ENCODE results near the gene HAUS3.

HAUS3 gene

DNA sequence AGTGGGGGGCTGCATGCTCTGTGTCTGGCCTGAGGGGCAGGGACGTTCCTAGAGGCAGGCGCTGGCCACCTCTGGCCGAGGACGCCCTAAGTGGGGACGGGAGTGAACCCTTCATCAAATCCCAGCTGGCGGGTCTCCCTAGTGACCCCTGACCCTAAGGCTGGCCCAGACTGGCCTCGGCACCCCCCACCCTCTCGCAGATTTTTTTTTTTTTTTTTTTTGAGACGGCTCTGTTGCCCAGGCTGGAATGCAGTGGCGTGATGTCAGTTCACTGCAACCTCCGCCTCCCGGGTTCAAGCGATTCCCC is 21.0 kb upstream of the HAUS3 start:
- TF ChIP-seq, protein P1, sequence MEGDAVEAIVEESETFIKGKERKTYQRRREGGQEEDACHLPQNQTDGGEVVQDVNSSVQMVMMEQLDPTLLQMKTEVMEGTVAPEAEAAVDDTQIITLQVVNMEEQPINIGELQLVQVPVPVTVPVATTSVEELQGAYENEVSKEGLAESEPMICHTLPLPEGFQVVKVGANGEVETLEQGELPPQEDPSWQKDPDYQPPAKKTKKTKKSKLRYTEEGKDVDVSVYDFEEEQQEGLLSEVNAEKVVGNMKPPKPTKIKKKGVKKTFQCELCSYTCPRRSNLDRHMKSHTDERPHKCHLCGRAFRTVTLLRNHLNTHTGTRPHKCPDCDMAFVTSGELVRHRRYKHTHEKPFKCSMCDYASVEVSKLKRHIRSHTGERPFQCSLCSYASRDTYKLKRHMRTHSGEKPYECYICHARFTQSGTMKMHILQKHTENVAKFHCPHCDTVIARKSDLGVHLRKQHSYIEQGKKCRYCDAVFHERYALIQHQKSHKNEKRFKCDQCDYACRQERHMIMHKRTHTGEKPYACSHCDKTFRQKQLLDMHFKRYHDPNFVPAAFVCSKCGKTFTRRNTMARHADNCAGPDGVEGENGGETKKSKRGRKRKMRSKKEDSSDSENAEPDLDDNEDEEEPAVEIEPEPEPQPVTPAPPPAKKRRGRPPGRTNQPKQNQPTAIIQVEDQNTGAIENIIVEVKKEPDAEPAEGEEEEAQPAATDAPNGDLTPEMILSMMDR (IDR thresholded peaks at IDR 0.05): no peak
- Histone ChIP-seq H3K27ac (peak overlapping the region; percentile 92 to 94), H3K4me1 (peaks cover 3 to 72% (median 51%) of the 10 kb centered on the region in 4 donors), H3K36me3 (peaks cover 0 to 4% (median 4%) of the 10 kb centered on the region in 3 donors), H3K27me3 (peaks cover 0 to 3% of the 10 kb centered on the region in 2 donors), H3K4me3 (peak overlapping the region; percentile 57 to 74), H3K9me3 (no peaks in the 10 kb centered on the region)
- intact Hi-C loops (cut with DNase I; ENCODE audit: low total_unique reads): loop anchor here (10.0 kb wide), 1 partner anchor 258 kb away; the partner anchor contains the start of gene NELFA
- DNase-seq: no peak

GRCh38 chr4:2262145-2262943 is 20.4 kb upstream of the HAUS3 start:
- H3K9me3 ChIP-seq: no peaks in the 10 kb centered on the region
- H3K27ac ChIP-seq: peak overlapping the region; percentile 92 to 95
- DNase-seq: peak; percentile 100
- intact Hi-C loops (cut with DNase I; ENCODE audit: low total_unique reads): loop anchor here (10.0 kb wide), 1 partner anchor 258 kb away; the partner anchor contains the start of gene NELFA
- peaks cover 0 to 3% of the 10 kb centered on the region in 2 donors for H3K27me3 ChIP-seq
- TF ChIP-seq, protein P1 (IDR thresholded peaks at IDR 0.05): peak in 1 of 2 experiments; percentile 8
- peaks cover 0 to 9% (median 4%) of the 10 kb centered on the region in 3 donors for H3K36me3 ChIP-seq
- H3K4me3 ChIP-seq: peak overlapping the region; percentile 93 to 95
- H3K4me1 ChIP-seq: peaks cover 3 to 74% (median 56%) of the 10 kb centered on the region in 4 donors

DNA sequence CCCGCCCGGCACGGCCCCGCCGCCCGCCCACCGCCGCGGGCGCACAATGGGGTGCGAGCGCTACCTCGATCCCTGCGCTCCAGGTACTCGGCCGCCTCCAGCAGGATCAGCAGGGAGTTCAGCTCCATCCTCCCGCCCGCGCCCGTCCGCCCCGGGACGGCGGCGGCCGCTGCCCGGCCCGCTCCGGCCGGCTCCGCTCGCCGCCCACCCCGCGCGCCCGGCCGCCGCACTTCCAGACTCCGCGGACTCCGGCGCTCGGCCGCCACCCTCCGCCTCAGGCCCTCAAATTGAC is 19.9 kb upstream of the HAUS3 start, which contains the start of gene MXD4:
Gene MXD4, minus strand, starts transcription at position 257 of the 292 bp plus-strand sequence. Its CDS starts 129 bp downstream, at position 128.
- no peak for DNase-seq
- Histone ChIP-seq H3K36me3 (peaks cover 0 to 9% (median 4%) of the 10 kb centered on the region in 3 donors), H3K9me3 (no peaks in the 10 kb centered on the region), H3K27ac (peak within 1 kb of the TSS; percentile 95 to 96), H3K4me3 (peak within 1 kb of the TSS; percentile 93 to 95), H3K27me3 (peaks cover 0 to 3% of the 10 kb centered on the region in 2 donors), H3K4me1 (peaks cover 3 to 75% (median 60%) of the 10 kb centered on the region in 4 donors)
- TF ChIP-seq, protein P1 (IDR thresholded peaks at IDR 0.05): no peak
- intact Hi-C loops (cut with DNase I; ENCODE audit: low total_unique reads): loop anchor here (10.0 kb wide), 1 partner anchor 257 kb away; the partner anchor contains the start of gene NELFA

DNA sequence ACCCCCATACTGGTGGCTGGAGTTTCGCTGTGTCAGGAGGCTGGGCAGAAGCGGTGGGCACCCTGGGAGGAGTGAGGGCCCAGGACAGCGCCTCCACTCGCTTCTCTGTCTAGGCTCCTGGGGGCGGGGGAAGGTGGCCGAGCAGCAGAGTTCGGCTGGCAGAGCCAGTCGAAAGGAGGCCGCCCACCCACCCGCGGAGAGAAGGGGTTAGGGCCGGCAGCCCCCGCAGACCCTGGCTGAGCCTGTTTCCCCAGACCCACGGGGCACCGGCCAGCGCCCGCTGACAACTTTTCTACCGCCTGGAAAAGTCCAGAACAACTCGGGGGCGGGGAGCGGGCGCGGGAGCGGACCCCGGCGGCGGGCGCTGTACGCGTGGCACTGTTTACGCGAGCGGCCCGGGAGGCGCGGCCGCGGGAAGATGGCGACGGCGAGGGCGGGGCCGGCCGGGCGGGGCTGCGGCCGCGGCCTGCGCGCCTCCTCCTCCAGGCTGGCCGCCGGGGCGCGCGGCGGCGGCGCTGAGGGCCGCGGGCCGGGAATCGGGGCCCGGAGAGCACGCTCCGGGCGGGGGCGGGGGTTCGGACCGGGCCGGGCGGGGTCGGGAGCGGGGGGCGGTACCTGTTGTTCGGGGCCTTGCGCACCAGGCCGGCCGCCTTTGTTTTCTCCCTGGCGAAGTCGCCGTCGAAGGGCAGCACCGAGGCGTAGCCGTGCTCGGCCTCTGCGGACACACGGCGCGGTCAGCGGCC is 19.4 kb upstream of the HAUS3 start:
- Histone ChIP-seq H3K4me1 (peaks cover 3 to 76% (median 61%) of the 10 kb centered on the region in 4 donors), H3K27me3 (peaks cover 0 to 3% of the 10 kb centered on the region in 2 donors), H3K27ac (peak overlapping the region; percentile 95 to 96), H3K9me3 (no peaks in the 10 kb centered on the region), H3K4me3 (peak overlapping the region; percentile 93 to 95), H3K36me3 (peaks cover 0 to 9% (median 4%) of the 10 kb centered on the region in 3 donors)
- intact Hi-C loops (cut with DNase I; ENCODE audit: low total_unique reads): loop anchor here (10.0 kb wide), 1 partner anchor 256 kb away; the partner anchor contains the start of gene NELFA
- TF ChIP-seq, protein P1 (IDR thresholded peaks at IDR 0.05): no peak
- peak; percentile 36 to 79 for DNase-seq

DNA sequence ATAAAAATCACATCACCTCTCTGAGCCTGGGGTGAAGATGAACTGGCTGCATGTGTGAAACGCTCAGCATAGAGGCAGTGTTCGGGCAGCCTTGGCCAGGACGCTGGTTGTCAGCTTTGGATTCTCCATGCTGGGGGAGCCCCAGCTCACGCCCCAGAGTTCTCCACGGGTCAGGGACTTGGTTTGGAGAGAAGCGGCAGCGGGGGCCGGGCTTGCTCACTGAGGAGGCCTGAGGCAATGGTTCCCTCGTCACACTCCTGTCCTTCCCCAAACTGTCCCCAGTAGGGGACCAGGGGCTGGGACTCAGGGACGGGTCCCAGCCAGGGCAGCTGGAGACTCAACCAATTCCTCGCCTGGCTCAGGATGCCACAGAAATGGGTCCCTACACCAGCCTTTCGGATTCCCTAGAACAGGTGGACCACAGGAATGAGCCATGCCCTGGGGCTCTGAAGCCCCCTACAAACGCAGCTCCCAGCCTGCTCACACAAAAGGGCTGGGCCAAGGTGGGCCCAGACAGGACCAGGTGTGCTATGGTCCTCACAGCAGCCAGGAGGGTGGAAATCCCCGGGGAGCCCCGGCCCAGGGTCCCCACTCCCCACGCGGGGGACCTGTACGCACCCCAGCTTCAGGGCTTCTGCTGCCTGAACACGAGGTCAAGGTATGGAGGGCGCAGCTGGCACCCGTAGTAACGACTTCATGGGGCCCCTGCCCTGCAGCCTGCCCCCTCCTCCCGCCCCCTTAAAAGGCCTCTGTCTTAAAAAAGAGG is 18.6 kb upstream of the HAUS3 start:
- H3K4me3 ChIP-seq: peak overlapping the region; percentile 93 to 95
- TF ChIP-seq, protein P1 (IDR thresholded peaks at IDR 0.05): no peak
- peaks cover 0 to 3% of the 10 kb centered on the region in 2 donors for H3K27me3 ChIP-seq
- DNase-seq: peak; percentile 34 to 68
- H3K9me3 ChIP-seq: no peaks in the 10 kb centered on the region
- peaks cover 0 to 9% (median 4%) of the 10 kb centered on the region in 3 donors for H3K36me3 ChIP-seq
- H3K4me1 ChIP-seq: peaks cover 3 to 76% (median 61%) of the 10 kb centered on the region in 4 donors
- peak overlapping the region; percentile 95 to 96 for H3K27ac ChIP-seq
- intact Hi-C loops (cut with DNase I; ENCODE audit: low total_unique reads): loop anchor here (10.0 kb wide), 1 partner anchor 256 kb away; the partner anchor contains the start of gene NELFA
